ENCODE measurements around the gene THADA. TPM values are rescaled to one million over a fixed set of nuclear protein-coding genes. Genes with fewer than 3 reads are reported as not detected.

Gene THADA
- total RNA-seq, 1 experiment from 2014 or later: 20.1 TPM

DNA sequence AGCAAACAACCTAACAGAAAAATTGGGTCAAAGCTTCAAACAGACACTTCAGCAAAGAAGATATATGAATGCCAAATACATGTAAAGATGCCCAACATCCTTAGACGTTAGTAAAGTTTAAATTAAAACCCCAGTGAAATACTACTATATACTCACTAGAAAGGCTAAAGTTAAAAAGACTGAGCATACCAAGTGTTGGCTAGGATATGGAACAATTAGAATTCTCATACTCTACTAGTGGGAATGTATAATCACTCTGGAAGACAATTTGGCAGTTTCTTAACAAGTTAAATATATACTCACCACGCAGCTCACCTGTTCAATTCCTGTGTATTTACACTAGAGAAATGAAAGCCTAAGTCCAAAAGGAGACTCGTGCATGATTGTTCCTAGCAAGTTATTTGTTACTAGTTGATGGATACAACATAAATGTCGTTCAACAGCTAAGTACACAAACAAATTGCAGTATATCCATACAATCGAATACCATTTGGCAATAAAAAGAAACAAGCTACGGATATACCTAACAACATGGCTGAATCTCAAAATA, 185.7 kb downstream of the THADA start:
- no peak for DNase-seq
- no peak overlapping the region for H2BK15ac ChIP-seq (ENCODE audit: low read depth, low read length)
- H3K23me2 ChIP-seq (ENCODE audit: insufficient read length, low read depth, low read length, poor library complexity, severe bottlenecking): no peaks in the 10 kb centered on the region
- H2BK120ac ChIP-seq (ENCODE audit: low read depth, low read length, poor library complexity, severe bottlenecking): no peak overlapping the region
- H3K27ac Mint-ChIP-seq: no peak overlapping the region
- H4K8ac ChIP-seq (replicated peaks; ENCODE audit: insufficient read length, low read depth, low read length): no peak overlapping the region
- H3K9me3 Mint-ChIP-seq: no peaks in the 10 kb centered on the region
- H3K79me1 ChIP-seq (ENCODE audit: insufficient read depth, low read depth, low read length, poor library complexity, severe bottlenecking): no peaks in the 10 kb centered on the region
- H3K14ac ChIP-seq (ENCODE audit: insufficient read depth, low read length): no peak overlapping the region
- no peak overlapping the region for H3K4ac ChIP-seq (ENCODE audit: low read depth, low read length)
- H3K79me2 ChIP-seq (ENCODE audit: insufficient read depth, low read length): no peaks in the 10 kb centered on the region
- no peak overlapping the region for H3K4me2 ChIP-seq (ENCODE audit: insufficient read depth, insufficient read length, low read length)
- no peaks in the 10 kb centered on the region for H3K36me3 Mint-ChIP-seq (ENCODE audit: insufficient read depth in 1 of 3, low read depth in 3 of 3)
- H3K23ac ChIP-seq (ENCODE audit: insufficient read length, low read depth, low read length): no peak overlapping the region
- no peak overlapping the region for H4K91ac ChIP-seq (ENCODE audit: insufficient read length, low read depth, low read length)
- no CpG with 5 or more reads among the region's 6 CpGs for WGBS (ENCODE audit: extremely low coverage, insufficient read length, low lambda C conversion rate)
- no peak overlapping the region for H2BK5ac ChIP-seq (ENCODE audit: insufficient read length, low read length)
- no peak overlapping the region for H3K27ac ChIP-seq (ENCODE audit: insufficient read length, low read depth, low read length)
- no peak overlapping the region for H3T11ph ChIP-seq (ENCODE audit: low read length)
- H3K4me1 ChIP-seq (ENCODE audit: insufficient read depth, low read length): no peaks in the 10 kb centered on the region
- H3K4me1 Mint-ChIP-seq: peaks cover 4 to 8% of the 10 kb centered on the region in 2 experiments; a peak in 3 of 4 replicates
- H3K27me3 ChIP-seq (ENCODE audit: insufficient read depth, low read length): no peaks in the 10 kb centered on the region
- H3K56ac ChIP-seq (ENCODE audit: insufficient read length, low read depth, low read length): no peak overlapping the region
- H2AK5ac ChIP-seq (ENCODE audit: insufficient read length, low read length): no peak overlapping the region
- H3K9me3 ChIP-seq (ENCODE audit: control insufficient read depth, low read depth, low read length): no peaks in the 10 kb centered on the region
- no peaks in the 10 kb centered on the region for H4K20me1 ChIP-seq (ENCODE audit: control insufficient read depth, insufficient read depth, insufficient read length)
- H2AFZ ChIP-seq (ENCODE audit: low read length): no peak overlapping the region
- no peak overlapping the region for H2BK20ac ChIP-seq (ENCODE audit: low read depth, low read length, poor library complexity, severe bottlenecking)
- H4K5ac ChIP-seq (ENCODE audit: insufficient read length, low read depth, low read length): no peak overlapping the region
- no peaks in the 10 kb centered on the region; the same call in 1 of the 2 replicates for H3K27me3 Mint-ChIP-seq (ENCODE audit: low read depth)
- no peak overlapping the region for H3K18ac ChIP-seq (ENCODE audit: insufficient read length, low read depth, low read length)
- no peak overlapping the region for H3K9ac ChIP-seq (ENCODE audit: extremely low read depth, insufficient read length, low read length)
- TF ChIP-seq, protein P1, sequence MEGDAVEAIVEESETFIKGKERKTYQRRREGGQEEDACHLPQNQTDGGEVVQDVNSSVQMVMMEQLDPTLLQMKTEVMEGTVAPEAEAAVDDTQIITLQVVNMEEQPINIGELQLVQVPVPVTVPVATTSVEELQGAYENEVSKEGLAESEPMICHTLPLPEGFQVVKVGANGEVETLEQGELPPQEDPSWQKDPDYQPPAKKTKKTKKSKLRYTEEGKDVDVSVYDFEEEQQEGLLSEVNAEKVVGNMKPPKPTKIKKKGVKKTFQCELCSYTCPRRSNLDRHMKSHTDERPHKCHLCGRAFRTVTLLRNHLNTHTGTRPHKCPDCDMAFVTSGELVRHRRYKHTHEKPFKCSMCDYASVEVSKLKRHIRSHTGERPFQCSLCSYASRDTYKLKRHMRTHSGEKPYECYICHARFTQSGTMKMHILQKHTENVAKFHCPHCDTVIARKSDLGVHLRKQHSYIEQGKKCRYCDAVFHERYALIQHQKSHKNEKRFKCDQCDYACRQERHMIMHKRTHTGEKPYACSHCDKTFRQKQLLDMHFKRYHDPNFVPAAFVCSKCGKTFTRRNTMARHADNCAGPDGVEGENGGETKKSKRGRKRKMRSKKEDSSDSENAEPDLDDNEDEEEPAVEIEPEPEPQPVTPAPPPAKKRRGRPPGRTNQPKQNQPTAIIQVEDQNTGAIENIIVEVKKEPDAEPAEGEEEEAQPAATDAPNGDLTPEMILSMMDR (conservative IDR thresholded peaks at IDR 0.05): no peak
- H3K4me3 Mint-ChIP-seq: no peak overlapping the region
- no peak overlapping the region for H2BK12ac ChIP-seq (ENCODE audit: insufficient read length, low read depth, low read length)

Measured in H9 (cell line).